ENCODE measurements around the gene PRKN. TPM values are rescaled to one million over a fixed set of nuclear protein-coding genes. Genes with fewer than 3 reads are reported as not detected.

Gene PRKN
- total RNA-seq, 1 donor from 2014 or later, result 7.0 TPM

GRCh38 chr6:162770955-162771354 is 43.4 kb upstream of the PRKN start:
- TF ChIP-seq, protein P1, sequence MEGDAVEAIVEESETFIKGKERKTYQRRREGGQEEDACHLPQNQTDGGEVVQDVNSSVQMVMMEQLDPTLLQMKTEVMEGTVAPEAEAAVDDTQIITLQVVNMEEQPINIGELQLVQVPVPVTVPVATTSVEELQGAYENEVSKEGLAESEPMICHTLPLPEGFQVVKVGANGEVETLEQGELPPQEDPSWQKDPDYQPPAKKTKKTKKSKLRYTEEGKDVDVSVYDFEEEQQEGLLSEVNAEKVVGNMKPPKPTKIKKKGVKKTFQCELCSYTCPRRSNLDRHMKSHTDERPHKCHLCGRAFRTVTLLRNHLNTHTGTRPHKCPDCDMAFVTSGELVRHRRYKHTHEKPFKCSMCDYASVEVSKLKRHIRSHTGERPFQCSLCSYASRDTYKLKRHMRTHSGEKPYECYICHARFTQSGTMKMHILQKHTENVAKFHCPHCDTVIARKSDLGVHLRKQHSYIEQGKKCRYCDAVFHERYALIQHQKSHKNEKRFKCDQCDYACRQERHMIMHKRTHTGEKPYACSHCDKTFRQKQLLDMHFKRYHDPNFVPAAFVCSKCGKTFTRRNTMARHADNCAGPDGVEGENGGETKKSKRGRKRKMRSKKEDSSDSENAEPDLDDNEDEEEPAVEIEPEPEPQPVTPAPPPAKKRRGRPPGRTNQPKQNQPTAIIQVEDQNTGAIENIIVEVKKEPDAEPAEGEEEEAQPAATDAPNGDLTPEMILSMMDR (IDR thresholded peaks at IDR 0.05; ENCODE audit: partially characterized antibody, unreplicated experiment), result no peak
- Mint-ChIP-seq H3K27me3 (ENCODE audit: unreplicated experiment) (peaks cover 3% of the 10 kb centered on the region), H3K27ac (ENCODE audit: unreplicated experiment) (no peak overlapping the region), H3K36me3 (ENCODE audit: unreplicated experiment) (no peaks in the 10 kb centered on the region), H3K9me3 (ENCODE audit: unreplicated experiment) (peaks cover 5% of the 10 kb centered on the region), H3K4me1 (ENCODE audit: low read depth, unreplicated experiment) (peaks cover 14% of the 10 kb centered on the region), H3K4me3 (ENCODE audit: unreplicated experiment) (no peak overlapping the region)
- no peak for DNase-seq

DNA sequence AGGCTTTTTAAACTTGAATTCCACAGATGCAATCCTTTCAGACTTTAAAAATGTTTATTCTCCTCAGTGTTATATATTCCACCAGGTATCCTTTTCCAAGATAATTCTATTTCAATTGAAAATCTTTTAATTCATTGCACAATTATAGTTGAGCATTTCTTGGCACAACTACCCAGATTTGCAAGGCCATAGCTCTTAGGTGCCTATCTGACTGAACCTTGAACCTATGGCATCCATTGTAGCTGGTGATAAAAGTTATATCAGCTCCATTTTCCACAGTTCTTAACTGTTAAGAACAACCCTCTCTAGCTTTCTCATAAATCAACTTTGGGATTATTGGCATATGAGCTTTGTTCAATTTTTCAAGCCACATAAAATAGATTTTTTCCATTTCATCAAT is 42.6 kb upstream of the PRKN start:
- H3K36me3 Mint-ChIP-seq (ENCODE audit: unreplicated experiment), result no peaks in the 10 kb centered on the region
- H3K9me3 Mint-ChIP-seq (ENCODE audit: unreplicated experiment), result peaks cover 5% of the 10 kb centered on the region
- H3K4me3 Mint-ChIP-seq (ENCODE audit: unreplicated experiment), result no peak overlapping the region
- TF ChIP-seq, protein P1 (IDR thresholded peaks at IDR 0.05; ENCODE audit: partially characterized antibody, unreplicated experiment), result no peak
- H3K4me1 Mint-ChIP-seq (ENCODE audit: low read depth, unreplicated experiment), result peaks cover 14% of the 10 kb centered on the region
- DNase-seq, result no peak
- peaks cover 3% of the 10 kb centered on the region for H3K27me3 Mint-ChIP-seq (ENCODE audit: unreplicated experiment)
- no peak overlapping the region for H3K27ac Mint-ChIP-seq (ENCODE audit: unreplicated experiment)

DNA sequence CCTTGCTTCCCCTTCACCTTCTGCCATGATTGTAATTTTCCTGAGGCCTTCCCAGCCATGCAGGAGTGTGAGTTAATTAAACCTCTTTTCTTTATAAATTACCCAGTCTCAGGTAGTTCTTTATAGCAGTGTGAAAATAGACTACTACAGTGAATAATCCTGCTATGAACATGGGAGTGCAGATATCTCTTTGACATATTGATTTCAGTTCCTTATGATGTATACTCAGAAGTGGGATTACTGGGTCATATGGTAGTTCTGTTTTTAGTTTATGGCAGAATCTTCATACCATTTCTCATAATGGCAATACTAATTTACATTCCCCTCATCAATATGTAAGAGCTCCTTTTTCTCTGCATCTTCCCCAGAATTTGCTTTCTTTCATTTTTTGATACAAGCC is 26.2 kb upstream of the PRKN start:
- H3K27ac Mint-ChIP-seq (ENCODE audit: unreplicated experiment), result no peak overlapping the region
- H3K36me3 Mint-ChIP-seq (ENCODE audit: unreplicated experiment), result no peaks in the 10 kb centered on the region
- H3K4me3 Mint-ChIP-seq (ENCODE audit: unreplicated experiment), result no peak overlapping the region
- DNase-seq, result no peak
- TF ChIP-seq, protein P1 (IDR thresholded peaks at IDR 0.05; ENCODE audit: partially characterized antibody, unreplicated experiment), result no peak
- peaks cover 3% of the 10 kb centered on the region for H3K27me3 Mint-ChIP-seq (ENCODE audit: unreplicated experiment)
- H3K4me1 Mint-ChIP-seq (ENCODE audit: low read depth, unreplicated experiment), result no peaks in the 10 kb centered on the region
- peaks cover 2% of the 10 kb centered on the region for H3K9me3 Mint-ChIP-seq (ENCODE audit: unreplicated experiment)

GRCh38 chr6:162751211-162751859 is 23.8 kb upstream of the PRKN start:
- DNase-seq, result no peak
- Mint-ChIP-seq H3K27me3 (ENCODE audit: unreplicated experiment) (peaks cover 3% of the 10 kb centered on the region), H3K4me1 (ENCODE audit: low read depth, unreplicated experiment) (peaks cover 3% of the 10 kb centered on the region), H3K4me3 (ENCODE audit: unreplicated experiment) (no peak overlapping the region), H3K9me3 (ENCODE audit: unreplicated experiment) (peaks cover 2% of the 10 kb centered on the region), H3K27ac (ENCODE audit: unreplicated experiment) (no peak overlapping the region), H3K36me3 (ENCODE audit: unreplicated experiment) (no peaks in the 10 kb centered on the region)
- TF ChIP-seq, protein P1 (IDR thresholded peaks at IDR 0.05; ENCODE audit: partially characterized antibody, unreplicated experiment), result no peak

DNA sequence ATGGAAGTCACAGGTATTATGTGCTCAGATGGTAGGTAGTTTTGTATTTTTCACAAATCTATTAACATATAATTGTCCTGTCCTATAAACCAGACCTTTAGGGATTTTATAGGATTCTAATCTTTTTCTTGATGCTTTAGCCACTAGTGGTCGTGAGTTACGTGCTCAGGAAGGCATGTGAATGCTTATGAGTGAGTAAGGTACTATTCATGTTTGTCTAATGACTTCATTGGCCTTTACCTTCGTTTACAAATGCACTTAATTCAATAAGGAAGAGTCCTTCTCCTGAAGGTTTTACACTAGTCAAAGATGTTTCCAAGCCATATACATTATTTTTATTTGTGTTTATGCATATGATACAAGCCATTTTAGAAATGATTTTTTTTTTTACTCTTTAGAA is 23.2 kb upstream of the PRKN start:
- H3K4me1 Mint-ChIP-seq (ENCODE audit: low read depth, unreplicated experiment), result peaks cover 3% of the 10 kb centered on the region

More for the DNA sequence above, 23.2 kb upstream of the PRKN start:
- H3K36me3 Mint-ChIP-seq (ENCODE audit: unreplicated experiment), result no peaks in the 10 kb centered on the region
- TF ChIP-seq, protein P1 (IDR thresholded peaks at IDR 0.05; ENCODE audit: partially characterized antibody, unreplicated experiment), result no peak
- peaks cover 3% of the 10 kb centered on the region for H3K27me3 Mint-ChIP-seq (ENCODE audit: unreplicated experiment)
- no peak overlapping the region for H3K27ac Mint-ChIP-seq (ENCODE audit: unreplicated experiment)
- H3K9me3 Mint-ChIP-seq (ENCODE audit: unreplicated experiment), result peaks cover 2% of the 10 kb centered on the region
- no peak overlapping the region for H3K4me3 Mint-ChIP-seq (ENCODE audit: unreplicated experiment)
- DNase-seq, result no peak
